HTERT RPE-1 (cell line): Measurements from ENCODE around the gene PRR36.

Experiments used
- in situ Hi-C: fragments of 300-500 bp; cut with MboI; formaldehyde crosslinking; loops from 4 replicates; pipeline ENCODE4 v1.14.3; 2020; ENCODE audit warnings: low sequenced_read_pairs

The PRR36 gene

GRCh38 chr19:7873304-7874075 lies 700 bp downstream of the PRR36 start:
- in situ Hi-C loops: no loop called here

- in situ Hi-C loops: no loop called here
These were observed 1.6 kb downstream of the PRR36 start for GRCh38 chr19:7872306-7873204.

DNA sequence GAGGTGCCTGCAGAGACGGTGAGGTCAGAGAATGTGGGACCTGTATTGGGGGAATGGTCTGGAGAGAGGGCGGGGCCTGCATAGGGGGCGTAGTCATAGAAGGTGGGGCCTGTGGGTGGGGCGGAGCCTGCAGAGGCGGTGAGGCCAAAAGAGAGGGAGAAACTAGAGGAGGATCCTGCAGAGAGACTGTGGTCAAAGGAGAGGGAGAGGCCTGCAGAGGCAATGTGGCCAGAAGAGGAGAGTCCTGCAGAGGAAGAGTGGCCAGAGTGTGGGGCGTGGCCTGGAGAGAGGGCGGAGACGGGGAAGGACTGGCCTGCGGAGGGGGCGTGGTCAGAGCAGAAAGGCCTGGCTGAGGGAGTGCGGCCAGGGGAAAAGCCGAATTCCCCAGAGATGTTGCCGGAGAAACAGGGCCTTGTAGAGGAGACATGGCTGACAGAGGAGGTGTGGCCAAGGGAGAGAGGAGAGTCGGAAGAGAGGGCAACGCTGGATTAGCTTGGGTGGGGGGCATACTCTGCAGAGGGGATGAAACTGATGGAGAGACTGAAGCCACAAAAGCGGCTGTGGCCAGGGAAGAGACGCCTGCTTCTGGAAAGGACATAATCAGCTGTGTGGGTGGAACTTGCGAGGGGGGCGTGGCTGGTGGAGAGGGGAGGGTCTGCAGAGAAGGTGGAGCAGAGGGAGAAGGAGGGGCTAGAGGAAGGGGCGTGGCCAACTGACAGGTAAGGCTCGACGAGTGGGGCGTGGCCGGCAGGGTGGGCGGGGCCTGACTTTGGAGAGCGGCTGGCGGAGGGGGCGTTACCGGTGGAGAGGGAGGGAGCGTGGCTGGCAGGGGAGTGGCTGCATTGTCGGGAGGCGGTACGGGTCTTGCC lies 2.5 kb downstream of the PRR36 start:
- in situ Hi-C loops: no loop called here

DNA sequence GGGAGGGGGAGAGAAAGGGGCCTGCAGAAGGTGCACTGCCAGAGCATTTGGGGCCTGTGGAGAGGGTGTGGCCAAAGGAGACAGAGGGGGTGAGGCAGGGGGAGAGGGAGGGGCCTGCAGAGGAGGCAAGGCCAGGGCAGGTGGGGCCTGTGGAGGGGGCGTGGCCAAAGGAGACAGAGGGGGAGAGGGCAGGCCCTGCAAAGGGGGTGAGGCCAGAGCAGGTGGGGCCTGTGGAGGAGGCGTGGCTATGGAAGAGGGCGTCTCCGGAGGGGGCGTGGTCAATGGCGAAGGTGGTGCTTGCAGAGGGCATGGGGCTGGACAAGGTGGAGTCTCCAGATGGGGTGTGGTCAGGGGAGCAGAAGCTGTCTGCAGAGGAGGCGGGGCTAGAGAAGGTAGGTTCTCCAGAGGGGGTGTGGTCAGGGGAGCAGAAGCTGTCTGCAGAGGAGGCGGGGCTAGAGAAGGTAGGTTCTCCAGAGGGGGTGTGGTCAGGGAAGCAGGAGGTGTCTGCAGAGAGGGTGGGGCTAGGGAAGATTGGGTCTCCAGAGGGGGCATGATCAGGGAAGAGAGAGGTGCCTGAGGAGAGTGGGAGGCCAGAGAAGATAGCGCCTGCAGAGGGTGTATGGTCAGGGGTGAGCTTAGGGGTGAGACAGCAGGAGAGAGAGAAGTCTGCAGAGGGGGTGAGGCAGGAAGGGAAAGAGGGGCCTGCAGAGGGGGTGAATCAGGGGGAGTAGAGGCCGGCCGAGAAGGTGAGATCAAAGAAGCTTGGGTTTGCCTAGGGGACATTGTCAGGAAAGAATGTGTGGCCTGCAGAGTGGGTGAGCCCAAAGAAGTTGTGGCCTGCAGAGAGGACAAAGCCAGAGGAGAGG lies 3.4 kb downstream of the PRR36 start:
- in situ Hi-C loops: no loop called here

GRCh38 chr19:7869910-7870511 lies 4.2 kb downstream of the PRR36 start:
- in situ Hi-C loops: no loop called here

DNA sequence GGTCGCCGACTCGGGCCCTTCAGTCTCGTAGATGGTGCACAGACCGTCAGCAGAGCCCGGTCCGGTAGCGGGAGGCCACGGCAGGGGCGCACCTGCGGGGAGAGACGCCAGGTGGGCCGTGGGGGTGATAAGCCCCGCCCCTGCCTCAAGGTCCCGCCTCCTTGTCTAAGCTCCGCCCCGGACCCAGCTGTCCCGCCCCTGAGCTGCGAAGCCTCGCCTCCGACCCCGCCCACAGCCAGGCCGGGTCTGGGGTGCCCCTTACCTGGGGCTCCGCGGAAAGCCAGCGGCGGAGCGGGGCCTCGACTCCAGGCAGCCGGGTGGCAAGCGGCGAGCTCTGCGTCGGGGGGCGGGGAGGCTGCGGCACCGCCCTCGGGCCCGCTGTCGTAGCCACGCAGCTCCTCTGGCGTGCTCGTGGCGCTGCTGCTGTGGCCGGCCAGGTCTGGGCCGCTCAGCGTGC lies 4.7 kb downstream of the PRR36 start:
- in situ Hi-C loops: no loop called here

GRCh38 chr19:7868671-7869452 lies 5.3 kb downstream of the PRR36 start:
- in situ Hi-C loops: no loop called here

- in situ Hi-C loops: no loop called here
These were observed 5.9 kb downstream of the PRR36 start for GRCh38 chr19:7868326-7868670.

- in situ Hi-C loops: no loop called here
These were observed 6.9 kb downstream of the PRR36 start for GRCh38 chr19:7867092-7867844.

DNA sequence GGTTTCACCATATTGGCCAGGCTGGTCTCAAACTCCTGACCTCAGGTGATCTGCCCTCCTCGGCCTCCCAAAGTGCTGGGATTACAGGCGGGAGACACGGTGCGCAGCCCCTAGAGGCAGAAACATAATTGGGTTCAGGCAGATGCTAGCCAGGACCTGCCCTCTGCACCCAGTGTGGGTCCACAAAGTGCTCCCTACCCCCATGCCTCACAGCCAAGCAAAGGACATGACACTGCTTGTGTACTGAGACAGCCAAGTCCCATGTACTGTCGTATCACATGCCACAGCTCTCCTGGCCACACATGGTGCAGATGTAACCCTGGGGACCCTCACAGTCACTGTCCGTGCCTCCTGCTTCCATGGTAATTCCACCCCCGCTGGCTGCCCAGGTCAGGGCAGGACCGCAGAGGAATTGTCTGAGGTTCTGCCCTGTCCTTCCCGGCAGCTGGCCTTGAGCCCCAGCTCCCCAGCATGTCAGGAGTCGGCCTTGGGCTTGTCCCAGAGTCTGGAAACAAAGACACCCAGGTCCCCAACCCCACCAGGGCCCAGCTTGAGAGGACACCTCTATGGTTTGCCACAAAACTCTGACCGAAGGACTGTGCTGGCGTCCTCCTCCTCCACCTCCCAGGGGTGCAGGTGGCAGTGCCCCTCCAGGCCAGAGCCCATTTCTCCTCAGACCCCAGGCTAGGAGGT lies 7.6 kb downstream of the PRR36 start:
- in situ Hi-C loops: no loop called here

GRCh38 chr19:7865262-7865911 lies 8.8 kb downstream of the PRR36 start:
- in situ Hi-C loops: no loop called here

- in situ Hi-C loops: no loop called here
These were observed 9.5 kb downstream of the PRR36 start for GRCh38 chr19:7864690-7865074.

- in situ Hi-C loops: no loop called here
These were observed 10.1 kb downstream of the PRR36 start for GRCh38 chr19:7863971-7864689.

- in situ Hi-C loops: no loop called here
These were observed 10.8 kb downstream of the PRR36 start for GRCh38 chr19:7863157-7863970.

- in situ Hi-C loops: no loop called here
These were observed 11.7 kb downstream of the PRR36 start for GRCh38 chr19:7862413-7862951.
